ENCODE results near the gene ZNF846.
"Not testable (repeated sequence)": the region's sequence is repeated elsewhere in the genome, so short reads cannot be mapped to it uniquely, and the experiment has no call there.

ZNF846 gene

GRCh38 chr19:9782338-9782737, 13.8 kb upstream of the ZNF846 start:
- DNase-seq = no peak

GRCh38 chr19:9757544-9758501, 10.7 kb downstream of the ZNF846 start:
- no peak for DNase-seq

GRCh38 chr19:9752701-9753443, 15.7 kb downstream of the ZNF846 start:
- no peak for DNase-seq

GRCh38 chr19:9751446-9751845, 17.1 kb downstream of the ZNF846 start:
- no peak for DNase-seq

GRCh38 chr19:9741476-9742171, 26.9 kb downstream of the ZNF846 start:
- DNase-seq = no peak

- no peak for DNase-seq
These were observed 32.6 kb downstream of the ZNF846 start for GRCh38 chr19:9735986-9736385.

GRCh38 chr19:9730056-9730455, 38.5 kb downstream of the ZNF846 start:
- DNase-seq = not testable (repeated sequence)

GRCh38 chr19:9729162-9729561, 39.4 kb downstream of the ZNF846 start:
- no peak for DNase-seq

GRCh38 chr19:9727644-9728043, 40.9 kb downstream of the ZNF846 start:
- DNase-seq = no peak

- not testable (repeated sequence) for DNase-seq
These were observed 42.9 kb downstream of the ZNF846 start for GRCh38 chr19:9725508-9726201.

- no peak for DNase-seq
These were observed 44.4 kb downstream of the ZNF846 start for GRCh38 chr19:9724157-9724556.

GRCh38 chr19:9721861-9722260, 46.7 kb downstream of the ZNF846 start:
- DNase-seq = no peak

- DNase-seq = no peak
These were observed 48.0 kb downstream of the ZNF846 start for GRCh38 chr19:9720541-9720940.

- no peak for DNase-seq
These were observed 56.7 kb downstream of the ZNF846 start for GRCh38 chr19:9711815-9712214.

- no peak for DNase-seq
These were observed 59.2 kb downstream of the ZNF846 start for GRCh38 chr19:9709305-9709704.

- DNase-seq = no peak
These were observed 62.7 kb downstream of the ZNF846 start for GRCh38 chr19:9705836-9706235.

GRCh38 chr19:9702186-9702585, 66.4 kb downstream of the ZNF846 start:
- no peak for DNase-seq
